CD4-positive, alpha-beta T cell treated with Interleukin-10 for 1 hour (primary cell): ENCODE data around the gene PRRG1.
"Not testable (repeated sequence)": the region's sequence is repeated elsewhere in the genome, so short reads cannot be mapped to it uniquely, and the experiment has no call there.

ENCODE experiments used
- DNase-seq: peaks from one replicate; pipeline ENCODE4 v3.0.0-alpha.2; 2020

The PRRG1 gene

GRCh38 chrX:37476571-37477170, 127.5 kb downstream of the PRRG1 start:
- DNase-seq = no peak

- not testable (repeated sequence) for DNase-seq
These were observed 135.2 kb downstream of the PRRG1 start for GRCh38 chrX:37484335-37484734.

GRCh38 chrX:37485429-37485828, 136.3 kb downstream of the PRRG1 start:
- no peak for DNase-seq

GRCh38 chrX:37487271-37487670, 138.1 kb downstream of the PRRG1 start:
- no peak for DNase-seq

GRCh38 chrX:37488323-37488722, 139.2 kb downstream of the PRRG1 start:
- DNase-seq = no peak

- no peak for DNase-seq
These were observed 142.5 kb downstream of the PRRG1 start for GRCh38 chrX:37491686-37492085.

GRCh38 chrX:37495760-37496159, 146.6 kb downstream of the PRRG1 start:
- not testable (repeated sequence) for DNase-seq

- not testable (repeated sequence) for DNase-seq
These were observed 148.0 kb downstream of the PRRG1 start for GRCh38 chrX:37497126-37497525.

- DNase-seq = not testable (repeated sequence)
These were observed 149.2 kb downstream of the PRRG1 start for GRCh38 chrX:37498323-37498722.

GRCh38 chrX:37499649-37500048, 150.5 kb downstream of the PRRG1 start:
- DNase-seq = not testable (repeated sequence)

- no peak for DNase-seq
These were observed 155.8 kb downstream of the PRRG1 start for GRCh38 chrX:37504991-37505390.
